GM12878 (cell line): Measurements from ENCODE around the gene PPM1J.

Experiments
- CBX5 ChIP-seq: sonication (generic); IDR thresholded peaks from 2 replicates; pipeline ENCODE4 v1.6.1; 2016; ENCODE audit warnings: low read depth, moderate library complexity, mild to moderate bottlenecking, inconsistent platforms
- EZH2 ChIP-seq: IDR thresholded peaks from 2 replicates; pipeline ENCODE4 v1.6.1; 2012; ENCODE audit warnings: low read depth, mild to moderate bottlenecking, control low read depth, inconsistent platforms, low read length, borderline replicate concordance; ENCODE audit not compliant: control insufficient read depth
- POLR2A ChIP-seq: IDR thresholded peaks from 2 replicates; pipeline ENCODE4 v1.6.1; 2011; ENCODE audit warnings: low read depth, mild to moderate bottlenecking, low read length
- SREBF2 ChIP-seq: IDR thresholded peaks from 2 replicates; pipeline ENCODE4 v1.6.1; 2012; ENCODE audit warnings: mild to moderate bottlenecking, low read length
- TF ChIP-seq, protein P1 (sequence below), 3 experiments: IDR thresholded peaks in 2 of 3; conservative IDR thresholded peaks in 1 of 3; 2 replicates each; pipeline ENCODE4 v1.5.1; 2011; ENCODE audit warnings: low read depth in 3 of 3, low read length in 3 of 3, mild to moderate bottlenecking in 3 of 3, control low read depth in 2 of 3, moderate library complexity in 2 of 3, inconsistent platforms in 1 of 3, mixed read lengths in 1 of 3; ENCODE audit not compliant: control insufficient read depth in 2 of 3, insufficient read depth in 1 of 3; ENCODE audit errors: extremely low read depth in 1 of 3

DNA sequence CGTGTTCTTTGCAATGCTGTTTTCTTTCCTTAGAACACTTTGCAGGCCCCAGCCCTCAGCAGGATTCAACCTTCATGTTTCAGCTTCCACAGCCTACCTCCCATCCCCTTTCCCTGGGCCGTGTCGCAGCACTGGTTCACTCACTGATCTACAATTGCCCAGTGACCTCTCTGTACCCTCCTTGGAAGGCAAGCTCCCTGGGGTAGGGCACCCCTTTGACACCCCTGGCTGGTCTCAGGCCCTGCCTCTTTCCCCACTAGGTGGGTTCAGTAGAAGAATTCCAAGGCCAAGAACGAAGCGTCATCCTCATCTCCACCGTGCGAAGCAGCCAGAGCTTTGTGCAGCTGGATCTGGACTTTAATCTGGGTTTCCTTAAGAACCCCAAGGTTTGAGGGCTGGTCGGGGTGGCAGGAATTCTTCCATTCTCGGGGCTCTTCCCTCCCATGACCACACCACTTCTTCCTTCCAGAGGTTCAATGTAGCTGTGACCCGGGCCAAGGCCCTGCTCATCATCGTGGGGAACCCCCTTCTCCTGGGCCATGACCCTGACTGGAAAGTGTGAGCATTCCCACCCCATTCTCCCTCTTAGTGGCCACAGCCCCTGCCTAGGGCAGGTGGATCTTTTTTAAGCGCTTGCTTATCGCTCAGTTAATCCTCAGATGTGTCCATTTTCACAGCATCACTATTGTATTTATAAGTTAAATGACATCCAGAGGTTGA is 15.5 kb downstream of the PPM1J start:
- no peak for TF ChIP-seq EZH2
- TF ChIP-seq, protein P1, sequence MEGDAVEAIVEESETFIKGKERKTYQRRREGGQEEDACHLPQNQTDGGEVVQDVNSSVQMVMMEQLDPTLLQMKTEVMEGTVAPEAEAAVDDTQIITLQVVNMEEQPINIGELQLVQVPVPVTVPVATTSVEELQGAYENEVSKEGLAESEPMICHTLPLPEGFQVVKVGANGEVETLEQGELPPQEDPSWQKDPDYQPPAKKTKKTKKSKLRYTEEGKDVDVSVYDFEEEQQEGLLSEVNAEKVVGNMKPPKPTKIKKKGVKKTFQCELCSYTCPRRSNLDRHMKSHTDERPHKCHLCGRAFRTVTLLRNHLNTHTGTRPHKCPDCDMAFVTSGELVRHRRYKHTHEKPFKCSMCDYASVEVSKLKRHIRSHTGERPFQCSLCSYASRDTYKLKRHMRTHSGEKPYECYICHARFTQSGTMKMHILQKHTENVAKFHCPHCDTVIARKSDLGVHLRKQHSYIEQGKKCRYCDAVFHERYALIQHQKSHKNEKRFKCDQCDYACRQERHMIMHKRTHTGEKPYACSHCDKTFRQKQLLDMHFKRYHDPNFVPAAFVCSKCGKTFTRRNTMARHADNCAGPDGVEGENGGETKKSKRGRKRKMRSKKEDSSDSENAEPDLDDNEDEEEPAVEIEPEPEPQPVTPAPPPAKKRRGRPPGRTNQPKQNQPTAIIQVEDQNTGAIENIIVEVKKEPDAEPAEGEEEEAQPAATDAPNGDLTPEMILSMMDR (IDR thresholded peaks at IDR 0.05 in 2 of 3, conservative IDR thresholded peaks at IDR 0.05 in 1 of 3; ENCODE audit: control insufficient read depth in 2 of 3, extremely low read depth in 1 of 3, insufficient read depth in 1 of 3, low read depth in 3 of 3, low read length in 3 of 3) = no peak
- no peak for TF ChIP-seq SREBF2
- no peak for TF ChIP-seq POLR2A
- TF ChIP-seq CBX5 = no peak
